WTC11 (cell line): ENCODE results near the gene CAPN2. TPM values are rescaled to one million over a fixed set of nuclear protein-coding genes. Genes with fewer than 3 reads are reported as not detected.

Source experiments
- ATAC-seq: fragments of 200-7000 bp; cut with Tn5 transposase; 2 replicates; pipeline ENCODE4 v1.10.0; 2021; ENCODE audit warnings: mild to moderate bottlenecking, moderate library complexity
- Bru-seq: library from RNA; stranded (reverse); fragments of 400-500 nt; gene quantifications from one replicate; lab custom pipeline; 2021; lab: Mats Ljungman, UMichigan
- CTCF ChIA-PET: fragments of 300-600 bp; sonication (Branson Sonifier 250); formaldehyde crosslinking; loops from one replicate; lab custom pipeline; 2021; ENCODE audit warnings: antibody characterized with exemption; lab: Charles Lee
- POLR2A ChIA-PET: fragments of 350-600 bp; sonication (Branson Sonifier 250); formaldehyde crosslinking; loops from one replicate; lab custom pipeline; 2021; ENCODE audit warnings: antibody characterized with exemption; lab: Charles Lee
- DNase-seq: peaks from one replicate; pipeline ENCODE4 v3.0.0; 2021; ENCODE audit warnings: low spot score
- H3K27ac Mint-ChIP-seq: 2 replicates; pipeline ENCODE4 v1.8.0; 2021; ENCODE audit warnings: mixed read lengths
- H3K27me3 Mint-ChIP-seq: 2 replicates; pipeline ENCODE4 v1.8.0; 2021; ENCODE audit warnings: low read depth, mild to moderate bottlenecking, moderate library complexity, mixed read lengths
- H3K36me3 Mint-ChIP-seq: 2 replicates; pipeline ENCODE4 v1.8.0; 2021; ENCODE audit warnings: mixed read lengths
- H3K4me1 Mint-ChIP-seq: 2 replicates; pipeline ENCODE4 v1.8.0; 2022; ENCODE audit warnings: mixed read lengths
- H3K4me3 Mint-ChIP-seq: 2 replicates; pipeline ENCODE4 v1.8.0; 2021; ENCODE audit warnings: mild to moderate bottlenecking, moderate library complexity, mixed read lengths
- H3K9me3 Mint-ChIP-seq: 2 replicates; pipeline ENCODE4 v1.8.0; 2021; ENCODE audit warnings: mixed read lengths
- FOXK1 ChIP-seq: sonication (generic); formaldehyde crosslinking; IDR thresholded peaks from 2 replicates; pipeline ENCODE4 v1.8.0; 2022; ENCODE audit warnings: mild to moderate bottlenecking, moderate library complexity, missing genetic modification reagents
- GRHL2 ChIP-seq: fragments of 250-450 bp; sonication (Bioruptor Pico); IDR thresholded peaks from 2 replicates; pipeline ENCODE4 v1.8.0; 2022; ENCODE audit warnings: mild to moderate bottlenecking, moderate library complexity; ENCODE audit not compliant: insufficient replicate concordance, severe bottlenecking
- GTF2I ChIP-seq: fragments of 250-450 bp; sonication (Bioruptor Pico); conservative IDR thresholded peaks from 2 replicates; pipeline ENCODE4 v1.4.0; 2021; ENCODE audit warnings: mild to moderate bottlenecking
- KAT7 ChIP-seq: sonication (generic); formaldehyde crosslinking; IDR thresholded peaks from 2 replicates; pipeline ENCODE4 v1.8.1; 2023; ENCODE audit warnings: missing genetic modification reagents, mild to moderate bottlenecking, borderline replicate concordance
- MYBL2 ChIP-seq: sonication (generic); formaldehyde crosslinking; IDR thresholded peaks from 2 replicates; pipeline ENCODE4 v1.8.1; 2023; ENCODE audit warnings: mild to moderate bottlenecking, moderate library complexity, missing genetic modification reagents
- NFATC4 ChIP-seq: fragments of 250-450 bp; sonication (Bioruptor Pico); IDR thresholded peaks from 2 replicates; pipeline ENCODE4 v1.9.0; 2021; ENCODE audit warnings: mild to moderate bottlenecking
- OVOL2 ChIP-seq: fragments of 250-450 bp; sonication (Bioruptor Pico); IDR thresholded peaks from 2 replicates; pipeline ENCODE4 v1.9.0; 2021; ENCODE audit warnings: mild to moderate bottlenecking, borderline replicate concordance
- RELA ChIP-seq: sonication (generic); formaldehyde crosslinking; IDR thresholded peaks from 2 replicates; pipeline ENCODE4 v1.8.1; 2022; ENCODE audit warnings: missing genetic modification reagents, mild to moderate bottlenecking, borderline replicate concordance
- SMAD4 ChIP-seq: sonication (generic); formaldehyde crosslinking; IDR thresholded peaks from 2 replicates; pipeline ENCODE4 v1.8.0; 2022; ENCODE audit warnings: mild to moderate bottlenecking, missing genetic modification reagents
- SP1 ChIP-seq: sonication (generic); formaldehyde crosslinking; conservative IDR thresholded peaks from 2 replicates; pipeline ENCODE4 v1.8.1; 2022; ENCODE audit warnings: missing genetic modification reagents
- ZNF121 ChIP-seq: sonication (generic); formaldehyde crosslinking; IDR thresholded peaks from 2 replicates; pipeline ENCODE4 v1.8.0; 2023; ENCODE audit warnings: missing genetic modification reagents
- ZNF263 ChIP-seq: sonication (generic); formaldehyde crosslinking; IDR thresholded peaks from 2 replicates; pipeline ENCODE4 v1.8.1; 2022; ENCODE audit warnings: low read depth, mild to moderate bottlenecking, moderate library complexity, missing genetic modification reagents
- ZNF317 ChIP-seq: sonication (generic); formaldehyde crosslinking; IDR thresholded peaks from 2 replicates; pipeline ENCODE4 v1.8.1; 2023; ENCODE audit warnings: low read depth, mild to moderate bottlenecking, moderate library complexity, missing genetic modification reagents, borderline replicate concordance
- ZNF423 ChIP-seq: fragments of 250-450 bp; sonication (Bioruptor Pico); IDR thresholded peaks from 2 replicates; pipeline ENCODE4 v2.1.2; 2022; ENCODE audit warnings: mild to moderate bottlenecking, moderate library complexity
- long read RNA-seq, 3 experiments: library from RNA in 1 of 3; library from capped mRNA in 1 of 3; library from polyadenylated mRNA in 1 of 3; unstranded in 2 of 3; stranded (forward) in 1 of 3; transcript quantifications; one replicate each; pipeline ENCODE4 v2.0.0, GENCODE V29; 2021
- total RNA-seq: library from RNA; stranded (reverse); gene quantifications from 3 replicates; pipeline ENCODE4 v1.2.3, GENCODE V29; 2021
- TF ChIP-seq, protein P1 (sequence below): sonication (generic); formaldehyde crosslinking; IDR thresholded peaks from 2 replicates; pipeline ENCODE4 v1.8.1; 2022; ENCODE audit warnings: low read depth, missing genetic modification reagents, borderline replicate concordance
- TF ChIP-seq, protein P2 (sequence below): sonication (generic); formaldehyde crosslinking; IDR thresholded peaks from 2 replicates; pipeline ENCODE4 v1.8.1; 2023; ENCODE audit warnings: mild to moderate bottlenecking, moderate library complexity, missing genetic modification reagents
- TF ChIP-seq, protein P3 (sequence below): fragments of 250-450 bp; sonication (Bioruptor Pico); IDR thresholded peaks from 2 replicates; pipeline ENCODE4 v1.9.0; 2021; ENCODE audit warnings: moderate library complexity, mild to moderate bottlenecking, inconsistent platforms, borderline replicate concordance
- TF ChIP-seq, protein P4 (sequence below): fragments of 250-450 bp; sonication (Bioruptor Pico); IDR thresholded peaks from 2 replicates; pipeline ENCODE4 v1.9.0; 2021; ENCODE audit warnings: mild to moderate bottlenecking
- TF ChIP-seq, protein P5 (sequence below): fragments of 250-450 bp; sonication (Bioruptor Pico); IDR thresholded peaks from 2 replicates; pipeline ENCODE4 v2.1.2; 2022; ENCODE audit warnings: mild to moderate bottlenecking, moderate library complexity
- TF ChIP-seq, protein P6 (sequence below): fragments of 250-450 bp; sonication (Bioruptor Pico); IDR thresholded peaks from 2 replicates; pipeline ENCODE4 v1.9.0; 2021; ENCODE audit warnings: mild to moderate bottlenecking, borderline replicate concordance

Gene CAPN2
- total RNA-seq: 21.3 to 24.6 TPM (median 24.2 TPM) in 3 replicates
- Bru-seq, nascent RNA: percentile 48 among the genes with signal in this experiment
- long read RNA-seq, experiment 1, full-length matches to known transcripts: 3 of 19 reads
- long read RNA-seq, experiment 1, partial matches to known transcripts: 7 of 19 reads
- long read RNA-seq, experiment 1, other reads (novel, unspliced or antisense): 9 of 19 reads
- long read RNA-seq, experiment 2, partial matches to known transcripts: 5 of 11 reads
- long read RNA-seq, experiment 2, other reads (novel, unspliced or antisense): 5 of 11 reads
- long read RNA-seq, experiment 3, partial matches to known transcripts: 1 of 2 reads
- long read RNA-seq, experiment 3, other reads (novel, unspliced or antisense): 1 of 2 reads

DNA sequence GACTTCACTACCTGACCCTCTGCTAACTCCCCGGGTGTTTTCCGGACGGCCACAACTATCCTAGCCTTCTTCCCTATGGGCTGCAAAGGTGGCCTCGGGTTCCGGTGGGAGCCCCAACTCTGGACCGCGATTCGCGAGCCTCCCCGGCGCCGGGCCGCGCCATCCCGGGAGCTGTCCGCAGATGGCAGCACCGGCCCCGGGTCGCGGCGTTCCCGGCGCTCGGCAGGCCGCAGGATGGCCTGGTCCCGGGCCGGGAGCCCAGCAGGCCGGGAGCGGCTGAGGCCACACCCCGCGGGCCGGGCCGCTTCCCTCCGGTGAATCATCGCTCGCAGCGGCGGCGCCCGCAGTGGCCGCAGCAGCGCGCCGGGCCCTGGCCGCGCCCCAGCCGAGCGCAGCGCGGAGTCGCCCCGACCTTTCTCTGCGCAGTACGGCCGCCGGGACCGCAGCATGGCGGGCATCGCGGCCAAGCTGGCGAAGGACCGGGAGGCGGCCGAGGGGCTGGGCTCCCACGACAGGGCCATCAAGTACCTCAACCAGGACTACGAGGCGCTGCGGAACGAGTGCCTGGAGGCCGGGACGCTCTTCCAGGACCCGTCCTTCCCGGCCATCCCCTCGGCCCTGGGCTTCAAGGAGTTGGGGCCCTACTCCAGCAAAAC lies at the start of gene CAPN2:
TSS of gene CAPN2 (plus strand) at position 346 of the 656 bp plus-strand sequence. CDS start at position 448, 102 bp downstream.
- POLR2A ChIA-PET: interaction anchor here (1.4 kb wide), 1 partner anchor 37 kb away, joined by 3 read pairs; no protein-coding TSS in a partner anchor
- Mint-ChIP-seq H3K4me3 (peak within 1 kb of the TSS; percentile 75), H3K27me3 (peaks cover 74% of the 10 kb centered on the region), H3K36me3 (no peaks in the 10 kb centered on the region), H3K27ac (no peak within 1 kb of the TSS), H3K9me3 (no peaks in the 10 kb centered on the region), H3K4me1 (peaks cover 40% of the 10 kb centered on the region)
- CTCF ChIA-PET: interaction anchor here (0.9 to 3.0 kb wide), 10 partner anchors 14 to 60 kb away, joined by 3 to 34 read pairs (median 4); no protein-coding TSS in a partner anchor
- ATAC-seq: peak; percentile 84
- peak; percentile 77 for DNase-seq
- TF ChIP-seq ZNF263 (no peak), ZNF121 (CRISPR knock-in tag) (peak; percentile 20; the same call in 1 of the 2 replicates), SP1 (peak; percentile 67), ZNF317 (CRISPR knock-in tag) (no peak), RELA (CRISPR knock-in tag) (no peak), FOXK1 (CRISPR knock-in tag) (no peak), NFATC4 (no peak), ZNF423 (CRISPR knock-in tag) (no peak), KAT7 (CRISPR knock-in tag) (0 out of 2 replicates have a peak, but pooled peaks have one; percentile 77), SMAD4 (CRISPR knock-in tag) (no peak), OVOL2 (CRISPR knock-in tag) (no peak), MYBL2 (CRISPR knock-in tag) (no peak), GTF2I (CRISPR knock-in tag) (no peak), GRHL2 (CRISPR knock-in tag) (no peak)
- TF ChIP-seq, protein P1, sequence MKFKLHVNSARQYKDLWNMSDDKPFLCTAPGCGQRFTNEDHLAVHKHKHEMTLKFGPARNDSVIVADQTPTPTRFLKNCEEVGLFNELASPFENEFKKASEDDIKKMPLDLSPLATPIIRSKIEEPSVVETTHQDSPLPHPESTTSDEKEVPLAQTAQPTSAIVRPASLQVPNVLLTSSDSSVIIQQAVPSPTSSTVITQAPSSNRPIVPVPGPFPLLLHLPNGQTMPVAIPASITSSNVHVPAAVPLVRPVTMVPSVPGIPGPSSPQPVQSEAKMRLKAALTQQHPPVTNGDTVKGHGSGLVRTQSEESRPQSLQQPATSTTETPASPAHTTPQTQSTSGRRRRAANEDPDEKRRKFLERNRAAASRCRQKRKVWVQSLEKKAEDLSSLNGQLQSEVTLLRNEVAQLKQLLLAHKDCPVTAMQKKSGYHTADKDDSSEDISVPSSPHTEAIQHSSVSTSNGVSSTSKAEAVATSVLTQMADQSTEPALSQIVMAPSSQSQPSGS (CRISPR knock-in tag): no peak
- TF ChIP-seq, protein P2, sequence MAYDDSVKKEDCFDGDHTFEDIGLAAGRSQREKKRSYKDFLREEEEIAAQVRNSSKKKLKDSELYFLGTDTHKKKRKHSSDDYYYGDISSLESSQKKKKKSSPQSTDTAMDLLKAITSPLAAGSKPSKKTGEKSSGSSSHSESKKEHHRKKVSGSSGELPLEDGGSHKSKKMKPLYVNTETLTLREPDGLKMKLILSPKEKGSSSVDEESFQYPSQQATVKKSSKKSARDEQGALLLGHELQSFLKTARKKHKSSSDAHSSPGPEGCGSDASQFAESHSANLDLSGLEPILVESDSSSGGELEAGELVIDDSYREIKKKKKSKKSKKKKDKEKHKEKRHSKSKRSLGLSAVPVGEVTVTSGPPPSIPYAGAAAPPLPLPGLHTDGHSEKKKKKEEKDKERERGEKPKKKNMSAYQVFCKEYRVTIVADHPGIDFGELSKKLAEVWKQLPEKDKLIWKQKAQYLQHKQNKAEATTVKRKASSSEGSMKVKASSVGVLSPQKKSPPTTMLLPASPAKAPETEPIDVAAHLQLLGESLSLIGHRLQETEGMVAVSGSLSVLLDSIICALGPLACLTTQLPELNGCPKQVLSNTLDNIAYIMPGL (CRISPR knock-in tag): peak; percentile 94
- TF ChIP-seq, protein P3, sequence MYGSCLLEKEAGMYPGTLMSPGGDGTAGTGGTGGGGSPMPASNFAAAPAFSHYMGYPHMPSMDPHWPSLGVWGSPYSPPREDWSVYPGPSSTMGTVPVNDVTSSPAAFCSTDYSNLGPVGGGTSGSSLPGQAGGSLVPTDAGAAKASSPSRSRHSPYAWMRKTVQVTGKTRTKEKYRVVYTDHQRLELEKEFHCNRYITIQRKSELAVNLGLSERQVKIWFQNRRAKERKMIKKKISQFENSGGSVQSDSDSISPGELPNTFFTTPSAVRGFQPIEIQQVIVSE (CRISPR knock-in tag): no peak
- TF ChIP-seq, protein P4, sequence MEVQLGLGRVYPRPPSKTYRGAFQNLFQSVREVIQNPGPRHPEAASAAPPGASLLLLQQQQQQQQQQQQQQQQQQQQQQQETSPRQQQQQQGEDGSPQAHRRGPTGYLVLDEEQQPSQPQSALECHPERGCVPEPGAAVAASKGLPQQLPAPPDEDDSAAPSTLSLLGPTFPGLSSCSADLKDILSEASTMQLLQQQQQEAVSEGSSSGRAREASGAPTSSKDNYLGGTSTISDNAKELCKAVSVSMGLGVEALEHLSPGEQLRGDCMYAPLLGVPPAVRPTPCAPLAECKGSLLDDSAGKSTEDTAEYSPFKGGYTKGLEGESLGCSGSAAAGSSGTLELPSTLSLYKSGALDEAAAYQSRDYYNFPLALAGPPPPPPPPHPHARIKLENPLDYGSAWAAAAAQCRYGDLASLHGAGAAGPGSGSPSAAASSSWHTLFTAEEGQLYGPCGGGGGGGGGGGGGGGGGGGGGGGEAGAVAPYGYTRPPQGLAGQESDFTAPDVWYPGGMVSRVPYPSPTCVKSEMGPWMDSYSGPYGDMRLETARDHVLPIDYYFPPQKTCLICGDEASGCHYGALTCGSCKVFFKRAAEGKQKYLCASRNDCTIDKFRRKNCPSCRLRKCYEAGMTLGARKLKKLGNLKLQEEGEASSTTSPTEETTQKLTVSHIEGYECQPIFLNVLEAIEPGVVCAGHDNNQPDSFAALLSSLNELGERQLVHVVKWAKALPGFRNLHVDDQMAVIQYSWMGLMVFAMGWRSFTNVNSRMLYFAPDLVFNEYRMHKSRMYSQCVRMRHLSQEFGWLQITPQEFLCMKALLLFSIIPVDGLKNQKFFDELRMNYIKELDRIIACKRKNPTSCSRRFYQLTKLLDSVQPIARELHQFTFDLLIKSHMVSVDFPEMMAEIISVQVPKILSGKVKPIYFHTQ: no peak
- TF ChIP-seq, protein P5, sequence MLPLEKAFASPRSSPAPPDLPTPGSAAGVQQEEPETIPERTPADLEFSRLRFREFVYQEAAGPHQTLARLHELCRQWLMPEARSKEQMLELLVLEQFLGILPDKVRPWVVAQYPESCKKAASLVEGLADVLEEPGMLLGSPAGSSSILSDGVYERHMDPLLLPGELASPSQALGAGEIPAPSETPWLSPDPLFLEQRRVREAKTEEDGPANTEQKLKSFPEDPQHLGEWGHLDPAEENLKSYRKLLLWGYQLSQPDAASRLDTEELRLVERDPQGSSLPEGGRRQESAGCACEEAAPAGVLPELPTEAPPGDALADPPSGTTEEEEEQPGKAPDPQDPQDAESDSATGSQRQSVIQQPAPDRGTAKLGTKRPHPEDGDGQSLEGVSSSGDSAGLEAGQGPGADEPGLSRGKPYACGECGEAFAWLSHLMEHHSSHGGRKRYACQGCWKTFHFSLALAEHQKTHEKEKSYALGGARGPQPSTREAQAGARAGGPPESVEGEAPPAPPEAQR (CRISPR knock-in tag): no peak
- TF ChIP-seq, protein P6, sequence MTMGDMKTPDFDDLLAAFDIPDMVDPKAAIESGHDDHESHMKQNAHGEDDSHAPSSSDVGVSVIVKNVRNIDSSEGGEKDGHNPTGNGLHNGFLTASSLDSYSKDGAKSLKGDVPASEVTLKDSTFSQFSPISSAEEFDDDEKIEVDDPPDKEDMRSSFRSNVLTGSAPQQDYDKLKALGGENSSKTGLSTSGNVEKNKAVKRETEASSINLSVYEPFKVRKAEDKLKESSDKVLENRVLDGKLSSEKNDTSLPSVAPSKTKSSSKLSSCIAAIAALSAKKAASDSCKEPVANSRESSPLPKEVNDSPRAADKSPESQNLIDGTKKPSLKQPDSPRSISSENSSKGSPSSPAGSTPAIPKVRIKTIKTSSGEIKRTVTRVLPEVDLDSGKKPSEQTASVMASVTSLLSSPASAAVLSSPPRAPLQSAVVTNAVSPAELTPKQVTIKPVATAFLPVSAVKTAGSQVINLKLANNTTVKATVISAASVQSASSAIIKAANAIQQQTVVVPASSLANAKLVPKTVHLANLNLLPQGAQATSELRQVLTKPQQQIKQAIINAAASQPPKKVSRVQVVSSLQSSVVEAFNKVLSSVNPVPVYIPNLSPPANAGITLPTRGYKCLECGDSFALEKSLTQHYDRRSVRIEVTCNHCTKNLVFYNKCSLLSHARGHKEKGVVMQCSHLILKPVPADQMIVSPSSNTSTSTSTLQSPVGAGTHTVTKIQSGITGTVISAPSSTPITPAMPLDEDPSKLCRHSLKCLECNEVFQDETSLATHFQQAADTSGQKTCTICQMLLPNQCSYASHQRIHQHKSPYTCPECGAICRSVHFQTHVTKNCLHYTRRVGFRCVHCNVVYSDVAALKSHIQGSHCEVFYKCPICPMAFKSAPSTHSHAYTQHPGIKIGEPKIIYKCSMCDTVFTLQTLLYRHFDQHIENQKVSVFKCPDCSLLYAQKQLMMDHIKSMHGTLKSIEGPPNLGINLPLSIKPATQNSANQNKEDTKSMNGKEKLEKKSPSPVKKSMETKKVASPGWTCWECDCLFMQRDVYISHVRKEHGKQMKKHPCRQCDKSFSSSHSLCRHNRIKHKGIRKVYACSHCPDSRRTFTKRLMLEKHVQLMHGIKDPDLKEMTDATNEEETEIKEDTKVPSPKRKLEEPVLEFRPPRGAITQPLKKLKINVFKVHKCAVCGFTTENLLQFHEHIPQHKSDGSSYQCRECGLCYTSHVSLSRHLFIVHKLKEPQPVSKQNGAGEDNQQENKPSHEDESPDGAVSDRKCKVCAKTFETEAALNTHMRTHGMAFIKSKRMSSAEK: no peak
